GM21723 (cell line): ENCODE data around the gene SLFN14.
"Not testable (repeated sequence)": the region's sequence is repeated elsewhere in the genome, so short reads cannot be mapped to it uniquely, and the experiment has no call there.

ENCODE experiments used
- ATAC-seq: cut with Tn5 transposase; IDR thresholded peaks from one replicate; pipeline ENCODE4 v1.9.1; 2021; ENCODE audit warnings: mild to moderate bottlenecking, moderate library complexity; ENCODE audit not compliant: unreplicated experiment

The SLFN14 gene

GRCh38 chr17:35523296-35523695 is 37.3 kb downstream of the SLFN14 start:
- ATAC-seq: no peak

GRCh38 chr17:35521654-35522256 is 38.9 kb downstream of the SLFN14 start:
- not testable (repeated sequence) for ATAC-seq

GRCh38 chr17:35521150-35521549 is 39.5 kb downstream of the SLFN14 start:
- ATAC-seq: no peak

- no peak for ATAC-seq
Observed at GRCh38 chr17:35519906-35520442, 40.6 kb downstream of the SLFN14 start.

- ATAC-seq: no peak
Observed at GRCh38 chr17:35519439-35519838, 41.2 kb downstream of the SLFN14 start.

GRCh38 chr17:35518431-35518830 is 42.2 kb downstream of the SLFN14 start:
- not testable (repeated sequence) for ATAC-seq

- ATAC-seq: no peak
Observed at GRCh38 chr17:35515027-35515426, 45.6 kb downstream of the SLFN14 start.

- ATAC-seq: no peak
Observed at GRCh38 chr17:35514564-35514963, 46.1 kb downstream of the SLFN14 start.
